Right atrium auricular region (tissue), 2 donors: ENCODE results near the gene UBTD1. TPM values are rescaled to one million over a fixed set of nuclear protein-coding genes. Genes with fewer than 3 reads are reported as not detected.

Source experiments
- DNase-seq: peaks from one replicate; pipeline ENCODE4 v3.0.0-alpha.2; 2019; ENCODE audit warnings: low spot score
- H3K27ac ChIP-seq, 2 donors: fragments of 200-600 bp; sonication (generic); 1 replicate in 1 of 2; 2 replicates in 1 of 2; pipeline ENCODE4 v1.5.1; 2016 to 2019
- H3K27me3 ChIP-seq, 2 donors: fragments of 200-600 bp; sonication (generic); one replicate each; pipeline versions ENCODE4 v1.5.1 to v1.6.0; 2017 to 2019
- H3K36me3 ChIP-seq: fragments of 200-600 bp; sonication (generic); one replicate; pipeline ENCODE4 v1.5.1; 2016
- H3K4me1 ChIP-seq, 2 donors: fragments of 200-600 bp; sonication (generic); one replicate each; pipeline versions ENCODE4 v1.5.1 to v1.6.0; 2017 to 2019
- H3K4me3 ChIP-seq, 2 donors: fragments of 200-600 bp; sonication (generic); 1 replicate in 1 of 2; 2 replicates in 1 of 2; pipeline ENCODE4 v1.5.1; 2017 to 2019; ENCODE audit warnings: mild to moderate bottlenecking in 1 of 2, moderate library complexity in 1 of 2
- H3K9me3 ChIP-seq, 2 donors: fragments of 200-600 bp; sonication (generic); one replicate each; pipeline ENCODE4 v1.5.1; 2019
- total RNA-seq, 2 donors: library from RNA; depleted of rRNA; stranded (reverse); fragments of >200 nt; gene quantifications; one replicate each; pipeline ENCODE4 v1.1.0, GENCODE V29; 2016
- TF ChIP-seq, protein P1 (sequence below), 2 donors: fragments of 200-600 bp; sonication (generic); IDR thresholded peaks; one replicate each; pipeline ENCODE4 v1.5.1; 2019; ENCODE audit warnings: antibody characterized with exemption in 2 of 2

Gene UBTD1
- total RNA-seq, 2 donors from 2014 or later = 26.7 to 30.7 TPM

DNA sequence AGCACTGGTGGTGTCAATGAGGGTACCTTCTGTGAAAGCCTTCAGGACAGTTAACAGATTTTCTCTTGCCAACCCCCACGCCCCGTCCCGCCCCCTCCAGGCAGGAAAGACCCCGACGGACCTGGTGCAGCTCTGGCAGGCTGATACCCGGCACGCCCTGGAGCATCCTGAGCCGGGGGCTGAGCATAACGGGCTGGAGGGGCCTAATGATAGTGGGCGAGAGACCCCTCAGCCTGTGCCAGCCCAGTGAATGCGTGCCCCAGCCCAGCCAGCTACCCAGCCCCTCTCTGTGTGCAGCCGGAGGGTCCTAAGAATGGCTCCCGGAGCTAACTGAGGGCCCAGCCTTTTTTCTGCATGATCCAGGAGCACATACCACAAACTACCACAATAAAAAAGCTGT is 84.8 kb downstream of the UBTD1 start:
- no peaks in the 10 kb centered on the region for H3K9me3 ChIP-seq
- TF ChIP-seq, protein P1, sequence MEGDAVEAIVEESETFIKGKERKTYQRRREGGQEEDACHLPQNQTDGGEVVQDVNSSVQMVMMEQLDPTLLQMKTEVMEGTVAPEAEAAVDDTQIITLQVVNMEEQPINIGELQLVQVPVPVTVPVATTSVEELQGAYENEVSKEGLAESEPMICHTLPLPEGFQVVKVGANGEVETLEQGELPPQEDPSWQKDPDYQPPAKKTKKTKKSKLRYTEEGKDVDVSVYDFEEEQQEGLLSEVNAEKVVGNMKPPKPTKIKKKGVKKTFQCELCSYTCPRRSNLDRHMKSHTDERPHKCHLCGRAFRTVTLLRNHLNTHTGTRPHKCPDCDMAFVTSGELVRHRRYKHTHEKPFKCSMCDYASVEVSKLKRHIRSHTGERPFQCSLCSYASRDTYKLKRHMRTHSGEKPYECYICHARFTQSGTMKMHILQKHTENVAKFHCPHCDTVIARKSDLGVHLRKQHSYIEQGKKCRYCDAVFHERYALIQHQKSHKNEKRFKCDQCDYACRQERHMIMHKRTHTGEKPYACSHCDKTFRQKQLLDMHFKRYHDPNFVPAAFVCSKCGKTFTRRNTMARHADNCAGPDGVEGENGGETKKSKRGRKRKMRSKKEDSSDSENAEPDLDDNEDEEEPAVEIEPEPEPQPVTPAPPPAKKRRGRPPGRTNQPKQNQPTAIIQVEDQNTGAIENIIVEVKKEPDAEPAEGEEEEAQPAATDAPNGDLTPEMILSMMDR (IDR thresholded peaks at IDR 0.05) = no peak
- no peaks in the 10 kb centered on the region for H3K27me3 ChIP-seq
- H3K4me3 ChIP-seq = no peak overlapping the region
- DNase-seq = no peak
- peak overlapping the region; percentile 81 to 92 for H3K27ac ChIP-seq
- H3K36me3 ChIP-seq = no peaks in the 10 kb centered on the region
- H3K4me1 ChIP-seq = peaks cover 0 to 35% of the 10 kb centered on the region in 2 donors

DNA sequence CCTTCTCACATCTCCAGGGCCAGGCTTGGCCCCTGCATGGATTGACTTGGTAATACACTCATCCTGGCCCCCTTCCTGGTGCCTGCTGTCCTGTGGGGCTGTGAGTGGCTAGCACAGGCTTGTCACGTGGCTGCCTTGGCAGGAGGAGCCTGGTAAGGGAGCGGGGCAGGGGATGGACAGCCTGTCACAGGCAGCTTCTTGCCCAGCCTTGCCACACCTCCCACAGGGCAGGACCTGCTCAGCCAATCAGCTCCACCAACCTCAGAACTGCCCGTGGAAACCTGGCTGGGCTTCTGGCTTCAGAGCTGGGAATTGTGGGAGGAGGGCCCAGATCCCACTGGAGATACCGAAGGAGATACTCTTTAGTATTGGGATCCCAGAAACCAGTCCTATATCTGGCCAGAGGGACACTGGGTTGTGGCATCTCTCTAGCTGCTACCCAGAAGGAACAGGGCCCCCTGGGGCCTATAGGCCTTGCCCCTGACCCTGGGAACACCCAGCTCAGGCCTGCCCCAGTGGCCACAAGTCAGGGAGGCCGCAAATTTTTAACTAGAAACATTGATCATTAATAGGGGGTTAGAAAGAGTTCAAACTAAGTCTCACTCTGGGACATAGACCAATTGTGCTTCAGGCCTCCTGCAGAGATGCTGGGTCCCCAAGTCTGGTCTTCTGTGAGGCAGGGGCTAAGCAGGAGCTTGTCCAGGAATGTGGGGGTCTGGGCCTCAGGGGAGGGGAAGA is 85.5 kb downstream of the UBTD1 start, which contains the start of gene HOGA1:
Gene HOGA1 (plus strand): TSS at position 330 of the 738 bp plus-strand sequence. CDS start 315 bp downstream, at position 645.
- Histone ChIP-seq H3K27me3 (no peaks in the 10 kb centered on the region), H3K27ac (peak within 1 kb of the TSS; percentile 81 to 92), H3K9me3 (no peaks in the 10 kb centered on the region), H3K4me1 (peaks cover 0 to 35% of the 10 kb centered on the region in 2 donors), H3K4me3 (no peak within 1 kb of the TSS), H3K36me3 (no peaks in the 10 kb centered on the region)
- TF ChIP-seq, protein P1 (IDR thresholded peaks at IDR 0.05) = no peak
- DNase-seq = peak; percentile 90

- TF ChIP-seq, protein P1 (IDR thresholded peaks at IDR 0.05) = no peak
- Histone ChIP-seq H3K4me3 (no peak overlapping the region), H3K4me1 (peaks cover 0 to 35% of the 10 kb centered on the region in 2 donors), H3K36me3 (no peaks in the 10 kb centered on the region), H3K27ac (peak overlapping the region; percentile 81 to 92), H3K27me3 (no peaks in the 10 kb centered on the region), H3K9me3 (no peaks in the 10 kb centered on the region)
- DNase-seq = no peak
Measured at GRCh38 chr10:97584798-97585438, 86.2 kb downstream of the UBTD1 start.

- H3K36me3 ChIP-seq = no peaks in the 10 kb centered on the region
- no peaks in the 10 kb centered on the region for H3K27me3 ChIP-seq
- H3K9me3 ChIP-seq = no peaks in the 10 kb centered on the region
- peak overlapping the region; percentile 81 to 92 for H3K27ac ChIP-seq
- TF ChIP-seq, protein P1 (IDR thresholded peaks at IDR 0.05) = no peak
- no peak for DNase-seq
- H3K4me1 ChIP-seq = peaks cover 0 to 35% of the 10 kb centered on the region in 2 donors
- no peak overlapping the region for H3K4me3 ChIP-seq
Measured at GRCh38 chr10:97585439-97585811, 86.7 kb downstream of the UBTD1 start.

GRCh38 chr10:97587183-97587582 is 88.5 kb downstream of the UBTD1 start:
- TF ChIP-seq, protein P1 (IDR thresholded peaks at IDR 0.05) = no peak
- Histone ChIP-seq H3K36me3 (no peaks in the 10 kb centered on the region), H3K27ac (peak overlapping the region; percentile 81 to 92), H3K27me3 (no peaks in the 10 kb centered on the region), H3K4me3 (no peak overlapping the region), H3K4me1 (peaks cover 0 to 35% of the 10 kb centered on the region in 2 donors), H3K9me3 (no peaks in the 10 kb centered on the region)
- DNase-seq = no peak
